CD4-positive, CD25-positive, alpha-beta regulatory T cell (primary cell): ENCODE measurements around the gene CFAP97D2. TPM values are rescaled to one million over a fixed set of nuclear protein-coding genes. Genes with fewer than 3 reads are reported as not detected.
A peak's percentile ranks its signal among the peaks of the same experiment; 100 is the strongest.
"Not testable (repeated sequence)": the region's sequence is repeated elsewhere in the genome, so short reads cannot be mapped to it uniquely, and the experiment has no call there.

Experiments used
- ATAC-seq, 2 donors: fragments of 150-1000 bp; cut with Tn5 transposase; one replicate each; pipeline ENCODE4 v1.10.0; 2021; ENCODE audit warnings: low read depth in 2 of 2, moderate number of reproducible peaks in 2 of 2, moderate library complexity in 1 of 2
- DNase-seq, 3 donors: peaks; one replicate each; pipeline versions ENCODE4 v3.0.0 to v3.0.0-alpha.2; 2012 to 2022; ENCODE audit warnings: mixed read lengths in 1 of 3
- H3K27ac ChIP-seq: one replicate; pipeline ENCODE4 v1.7.0; 2013; ENCODE audit warnings: mild to moderate bottlenecking, low read length; ENCODE audit not compliant: insufficient read depth, poor library complexity, severe bottlenecking
- H3K27me3 ChIP-seq: one replicate; pipeline ENCODE4 v1.7.0; 2013; ENCODE audit warnings: low read length; ENCODE audit not compliant: control insufficient read depth, insufficient read depth
- H3K36me3 ChIP-seq: one replicate; pipeline ENCODE4 v1.7.0; 2013; ENCODE audit warnings: mild to moderate bottlenecking, low read length, moderate library complexity; ENCODE audit not compliant: control insufficient read depth, insufficient read depth
- H3K4me1 ChIP-seq: 2 replicates; pipeline ENCODE4 v1.7.0; 2013; ENCODE audit warnings: mild to moderate bottlenecking, low read length; ENCODE audit not compliant: insufficient read depth, control insufficient read depth, poor library complexity, severe bottlenecking
- H3K4me3 ChIP-seq: one replicate; pipeline ENCODE4 v1.7.0; 2013; ENCODE audit warnings: low read depth, mild to moderate bottlenecking, low read length, moderate library complexity
- H3K9me3 ChIP-seq, 2 experiments: 1 replicate in 1 of 2; 2 replicates in 1 of 2; pipeline ENCODE4 v1.7.0; 2013; ENCODE audit warnings: low read length in 2 of 2, mild to moderate bottlenecking in 1 of 2, moderate library complexity in 1 of 2; ENCODE audit not compliant: control insufficient read depth in 2 of 2
- H3K27ac Mint-ChIP-seq, 3 donors: one replicate each; pipeline ENCODE4 v1.8.0; 2020 to 2022; ENCODE audit warnings: mild to moderate bottlenecking in 3 of 3, mixed read lengths in 3 of 3, moderate library complexity in 2 of 3
- H3K27me3 Mint-ChIP-seq: one replicate; pipeline ENCODE4 v1.8.0; 2022; ENCODE audit warnings: mild to moderate bottlenecking, mixed read lengths
- H3K36me3 Mint-ChIP-seq: one replicate; pipeline ENCODE4 v1.8.0; 2020; ENCODE audit warnings: mixed read lengths
- H3K4me1 Mint-ChIP-seq, 4 donors: one replicate each; pipeline ENCODE4 v1.8.0; 2020 to 2022; ENCODE audit warnings: mixed read lengths in 4 of 4, mild to moderate bottlenecking in 1 of 4
- H3K4me3 Mint-ChIP-seq, 4 donors: one replicate each; pipeline ENCODE4 v1.8.0; 2020 to 2022; ENCODE audit warnings: mild to moderate bottlenecking in 4 of 4, mixed read lengths in 4 of 4, moderate library complexity in 3 of 4
- H3K9me3 Mint-ChIP-seq, 7 donors: one replicate each; pipeline ENCODE4 v1.8.0; 2020 to 2022; ENCODE audit warnings: mixed read lengths in 7 of 7, mild to moderate bottlenecking in 3 of 7, moderate library complexity in 2 of 7
- polyA plus RNA-seq, 4 donors: library from polyadenylated mRNA; unstranded; fragments of 300-500 nt; fragmentation: Illumina TruSeq; gene quantifications; one replicate each; pipeline ENCODE4 v1.2.3, GENCODE V29; 2021
- total RNA-seq: library from RNA; stranded (reverse); gene quantifications from one replicate; pipeline ENCODE4 v1.2.3, GENCODE V29; 2022

CFAP97D2 gene
- total and polyA plus RNA-seq, 5 donors from 2014 or later: 0.22 to 0.86 TPM; not detected in 3

DNA sequence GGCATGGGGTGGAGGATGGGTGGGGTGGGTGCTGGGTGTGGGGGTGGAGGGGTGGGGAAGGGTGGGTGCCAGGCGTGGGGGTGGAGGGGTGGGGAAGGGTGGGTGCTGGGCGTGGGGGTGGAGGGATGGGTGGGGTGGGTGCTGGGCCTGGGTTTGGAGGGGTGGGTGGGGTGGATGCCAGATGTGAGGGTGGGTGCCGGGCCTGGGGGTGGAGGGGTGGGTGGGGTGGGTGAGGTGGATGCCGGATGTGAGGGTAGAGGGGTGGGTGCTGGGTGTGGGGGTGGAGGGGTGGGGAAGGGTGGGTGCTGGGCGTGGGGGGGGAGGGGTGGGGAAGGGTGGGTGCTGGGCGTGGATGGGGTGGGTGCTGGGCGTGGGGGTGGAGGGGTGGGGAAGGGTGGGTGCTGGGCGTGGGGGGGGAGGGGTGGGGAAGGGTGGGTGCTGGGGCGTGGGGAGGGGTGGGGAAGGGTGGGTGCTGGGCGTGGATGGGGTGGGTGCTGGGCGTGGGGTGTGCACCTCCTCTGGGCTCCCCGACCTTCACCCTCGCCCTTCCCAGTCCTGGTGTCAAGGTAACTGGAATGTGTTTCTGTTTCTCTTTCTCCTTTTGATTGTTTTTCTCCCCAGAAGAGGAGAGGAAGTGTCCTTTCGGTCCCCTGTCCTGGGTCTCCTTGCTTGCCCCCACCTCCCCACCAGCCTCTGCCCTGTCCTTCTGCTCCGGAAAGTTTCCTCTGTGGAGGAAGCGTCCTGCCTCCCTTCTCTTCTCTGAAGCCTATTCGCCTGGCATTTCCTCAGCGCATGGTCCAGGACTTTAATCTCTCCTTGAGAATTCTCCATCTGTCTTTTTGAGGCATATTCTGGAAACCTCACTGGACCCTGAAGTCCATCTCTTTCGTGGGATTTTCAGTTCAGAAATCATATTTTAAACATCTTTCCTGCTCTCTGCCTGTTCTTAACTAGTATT is 22.9 kb upstream of the CFAP97D2 start:
- Mint-ChIP-seq H3K27ac (peak overlapping the region; percentile 78 to 95 (median 93)), H3K4me1 (peaks cover 36 to 83% (median 69%) of the 10 kb centered on the region in 4 donors), H3K9me3 (peaks cover 0 to 6% (median 3%) of the 10 kb centered on the region in 7 donors), H3K36me3 (peaks cover 5% of the 10 kb centered on the region), H3K4me3 (peak overlapping the region; percentile 62 to 82 (median 78)), H3K27me3 (peaks cover 11% of the 10 kb centered on the region)
- Histone ChIP-seq H3K27ac (peak overlapping the region; percentile 77), H3K9me3 (no peaks in the 10 kb centered on the region), H3K4me1 (peaks cover 57% of the 10 kb centered on the region), H3K4me3 (peak overlapping the region; percentile 37), H3K27me3 (no peaks in the 10 kb centered on the region), H3K36me3 (no peaks in the 10 kb centered on the region)
- DNase-seq (peak in 1 of 3 donors; percentile 43), ATAC-seq (no peak)

DNA sequence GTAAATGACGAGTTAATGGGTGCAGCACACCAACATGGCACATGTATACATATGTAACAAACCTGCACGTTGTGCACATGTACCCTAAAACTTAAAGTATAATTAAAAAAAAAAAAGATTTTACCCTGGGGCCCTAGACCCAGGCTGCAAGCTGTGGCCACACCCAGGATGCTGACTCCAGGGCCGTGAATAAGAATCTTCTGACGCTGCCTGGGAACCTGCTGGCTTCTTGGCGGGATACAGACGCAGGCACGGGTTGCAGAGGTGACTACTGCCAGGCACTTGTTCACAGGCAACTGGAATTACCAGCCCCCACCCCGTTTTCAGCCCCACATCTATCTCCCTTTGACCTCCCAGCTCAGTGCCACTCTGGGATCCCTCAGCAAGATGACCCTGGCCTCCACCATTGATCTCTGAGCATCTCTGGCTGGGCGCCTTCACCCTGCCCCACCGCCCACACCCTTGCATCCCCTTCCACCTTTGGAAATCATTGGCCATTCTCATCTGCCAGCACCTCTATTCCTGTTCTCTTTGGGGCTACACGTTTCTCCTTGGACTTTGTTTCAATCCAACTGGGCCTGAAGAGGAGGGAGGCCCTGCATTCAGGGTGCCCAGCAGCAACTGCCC is 21.1 kb upstream of the CFAP97D2 start:
- peaks cover 15% of the 10 kb centered on the region for H3K27me3 Mint-ChIP-seq
- peaks cover 0 to 6% (median 3%) of the 10 kb centered on the region in 7 donors for H3K9me3 Mint-ChIP-seq
- peak overlapping the region; percentile 78 to 95 (median 92) for H3K27ac Mint-ChIP-seq
- DNase-seq: peak in 1 of 3 donors; percentile 66
- H3K36me3 ChIP-seq: no peaks in the 10 kb centered on the region
- peaks cover 59% of the 10 kb centered on the region for H3K4me1 ChIP-seq
- ATAC-seq: peak; percentile 49 to 51
- H3K4me3 Mint-ChIP-seq: peak overlapping the region in 3 of 4 donors; percentile 26 to 83 (median 74)
- H3K9me3 ChIP-seq: no peaks in the 10 kb centered on the region
- H3K27me3 ChIP-seq: no peaks in the 10 kb centered on the region
- H3K4me1 Mint-ChIP-seq: peaks cover 39 to 83% (median 69%) of the 10 kb centered on the region in 4 donors
- H3K36me3 Mint-ChIP-seq: peaks cover 5% of the 10 kb centered on the region
- peak overlapping the region; percentile 51 for H3K27ac ChIP-seq
- no peak overlapping the region for H3K4me3 ChIP-seq

DNA sequence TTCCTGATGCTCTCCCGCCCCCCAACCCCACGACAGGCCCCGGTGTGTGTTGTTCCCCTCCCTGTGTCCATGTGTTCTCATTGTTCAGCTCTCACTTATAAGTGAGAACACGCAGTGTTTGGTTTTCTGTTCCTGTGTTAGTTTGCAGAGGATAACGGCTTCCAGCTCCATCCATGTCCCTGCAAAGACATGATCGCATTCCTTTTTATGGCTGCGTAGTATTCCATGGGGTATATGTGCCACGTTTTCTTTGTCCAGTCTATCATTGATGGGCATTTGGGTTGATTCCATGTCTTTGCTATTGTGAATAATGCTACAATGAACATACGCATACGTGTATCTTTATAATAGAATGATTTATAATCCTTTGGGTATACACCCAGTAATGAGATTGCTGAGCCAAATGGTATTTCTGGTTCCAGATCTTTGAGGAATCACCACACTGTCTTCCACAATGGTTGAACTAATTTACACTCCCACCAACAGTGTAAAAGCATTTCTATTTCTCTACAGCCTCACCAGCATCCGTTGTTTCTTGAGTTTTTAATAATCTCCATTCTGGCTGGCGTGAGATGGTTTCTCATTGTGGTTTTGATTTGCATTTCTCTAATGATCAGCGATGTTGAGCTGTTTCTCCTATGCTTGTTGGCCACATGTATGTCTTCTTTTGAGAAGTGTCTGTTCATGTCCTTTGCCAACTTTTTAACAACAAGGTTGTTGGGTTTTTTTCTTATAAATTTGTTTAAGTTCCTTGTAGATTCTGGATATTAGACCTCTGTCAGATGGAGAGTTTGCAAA is 20.0 kb upstream of the CFAP97D2 start:
- H3K4me3 ChIP-seq: peak overlapping the region; percentile 19
- H3K27ac ChIP-seq: peak overlapping the region; percentile 51
- ATAC-seq, H3K9me3 ChIP-seq, H3K9me3 Mint-ChIP-seq, H3K36me3 ChIP-seq, H3K27me3 ChIP-seq, H3K36me3 Mint-ChIP-seq: not testable (repeated sequence)
- Mint-ChIP-seq H3K4me3 (peak overlapping the region; percentile 20 to 83 (median 40)), H3K4me1 (peaks cover 28 to 80% (median 61%) of the 10 kb centered on the region in 4 donors), H3K27ac (peak overlapping the region; percentile 78 to 90 (median 86)), H3K27me3 (peaks cover 10% of the 10 kb centered on the region)
- H3K4me1 ChIP-seq: peaks cover 65% of the 10 kb centered on the region
- DNase-seq: peak in 1 of 3 donors; percentile 49

DNA sequence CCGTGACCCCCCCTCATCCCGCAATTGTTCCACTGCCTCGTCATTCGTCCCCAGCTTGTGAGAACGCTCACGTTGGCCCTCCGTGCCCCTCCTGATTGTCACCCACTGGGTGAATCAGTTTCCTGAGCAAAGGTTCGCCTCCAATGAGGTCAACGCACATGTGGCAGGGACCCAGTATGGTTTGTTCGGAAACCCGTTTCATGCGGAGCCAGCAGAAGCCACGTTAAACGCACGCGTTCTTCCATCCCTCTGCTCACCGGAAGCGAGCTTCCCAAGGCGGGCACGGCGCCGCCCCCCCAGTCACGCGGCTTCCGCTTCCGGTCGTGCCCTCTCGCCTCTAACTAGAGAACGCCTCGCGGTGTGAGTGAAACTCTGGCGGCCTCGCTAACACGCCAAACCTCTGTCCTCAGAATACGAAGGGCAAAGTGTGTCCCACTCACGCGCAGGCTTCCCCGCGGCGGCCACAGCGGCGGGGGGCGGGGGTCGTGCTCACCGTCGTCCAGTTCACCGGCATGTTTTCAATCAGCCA is 18.0 kb upstream of the CFAP97D2 start:
- Mint-ChIP-seq H3K36me3 (no peaks in the 10 kb centered on the region), H3K4me3 (peak overlapping the region in 2 of 4 donors; percentile 81 to 83), H3K27me3 (peaks cover 10% of the 10 kb centered on the region), H3K4me1 (peaks cover 28 to 91% (median 58%) of the 10 kb centered on the region in 4 donors), H3K9me3 (peaks cover 0 to 4% (median 0%) of the 10 kb centered on the region in 7 donors), H3K27ac (peak overlapping the region; percentile 27 to 100 (median 96))
- Histone ChIP-seq H3K27me3 (no peaks in the 10 kb centered on the region), H3K36me3 (no peaks in the 10 kb centered on the region), H3K4me1 (peaks cover 59% of the 10 kb centered on the region), H3K9me3 (no peaks in the 10 kb centered on the region), H3K4me3 (no peak overlapping the region), H3K27ac (no peak overlapping the region)
- ATAC-seq (no peak), DNase-seq (no peak)

DNA sequence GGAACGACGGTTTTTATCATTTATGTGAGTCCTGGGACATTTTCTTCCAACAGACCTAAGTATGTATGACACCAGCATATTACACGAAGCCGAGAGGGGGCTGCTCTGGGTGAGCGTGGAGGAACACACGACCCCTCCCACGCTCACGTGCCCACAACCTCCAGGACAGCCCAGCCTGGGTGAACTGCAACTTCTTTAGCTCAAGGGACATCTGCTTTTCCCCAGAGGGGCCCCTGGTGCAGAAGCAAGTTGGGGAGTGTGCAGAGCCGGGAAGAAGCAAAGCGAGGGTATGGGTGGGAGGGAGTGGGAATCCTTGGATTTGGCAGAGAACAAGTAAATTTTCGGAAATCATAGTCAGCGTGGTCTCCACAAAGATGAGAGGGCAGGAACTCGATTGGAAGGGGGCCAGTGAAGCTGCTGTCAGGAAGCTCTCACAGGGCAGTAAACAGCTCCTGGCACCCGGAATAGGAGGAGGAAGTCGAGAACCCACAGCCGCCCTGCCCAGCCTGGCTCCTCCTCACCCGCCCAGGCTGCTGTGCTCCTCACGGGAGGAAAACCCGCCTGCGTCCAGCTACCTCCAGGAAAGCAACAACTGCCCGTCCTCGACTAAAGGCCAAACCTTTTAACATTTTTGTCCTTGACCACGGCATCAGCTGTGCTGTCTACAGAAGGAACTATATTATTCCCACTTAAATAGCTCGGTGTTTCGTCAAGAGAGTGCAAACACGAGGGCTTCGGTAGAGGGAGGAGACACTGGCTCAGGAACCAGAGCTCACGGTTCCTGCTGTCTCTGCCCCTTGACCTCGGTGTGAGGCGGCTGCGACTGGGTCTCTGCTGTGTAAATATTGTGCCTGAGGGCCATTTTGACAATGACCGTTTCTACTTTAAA is 17.2 kb upstream of the CFAP97D2 start:
- H3K4me1 Mint-ChIP-seq: peaks cover 23 to 91% (median 52%) of the 10 kb centered on the region in 4 donors
- peak in 2 of 3 donors; percentile 24 to 56 for DNase-seq
- peak overlapping the region; percentile 91 to 100 (median 96) for H3K27ac Mint-ChIP-seq
- Histone ChIP-seq H3K9me3 (no peaks in the 10 kb centered on the region), H3K4me1 (peaks cover 53% of the 10 kb centered on the region), H3K27ac (peak overlapping the region; percentile 67), H3K27me3 (no peaks in the 10 kb centered on the region), H3K36me3 (no peaks in the 10 kb centered on the region), H3K4me3 (peak overlapping the region; percentile 58)
- peaks cover 10% of the 10 kb centered on the region for H3K27me3 Mint-ChIP-seq
- peaks cover 0 to 2% (median 0%) of the 10 kb centered on the region in 7 donors for H3K9me3 Mint-ChIP-seq
- peak overlapping the region; percentile 74 to 85 (median 82) for H3K4me3 Mint-ChIP-seq
- ATAC-seq: peak; percentile 58 to 67
- no peaks in the 10 kb centered on the region for H3K36me3 Mint-ChIP-seq

DNA sequence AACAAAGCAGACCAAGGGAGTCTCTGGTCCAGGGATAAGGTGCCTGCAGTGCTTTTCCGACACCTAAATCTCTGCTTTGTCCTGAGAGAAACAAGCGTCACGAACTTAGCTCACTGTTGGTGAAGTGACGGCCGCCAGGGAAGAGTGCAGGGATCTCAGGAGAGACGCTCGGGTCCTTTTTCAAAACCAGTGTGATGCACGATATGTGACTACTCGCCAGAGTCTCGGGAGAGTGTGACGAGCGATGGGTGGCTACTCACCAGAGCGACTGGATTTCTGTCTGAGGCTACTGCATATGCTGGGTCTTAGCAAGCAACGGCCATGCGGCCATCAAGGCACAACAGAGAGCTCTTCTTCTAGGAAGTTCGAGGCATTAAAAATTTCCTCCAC is 16.5 kb upstream of the CFAP97D2 start:
- Mint-ChIP-seq H3K27ac (peak overlapping the region; percentile 38 to 96 (median 91)), H3K4me1 (peaks cover 30 to 91% (median 54%) of the 10 kb centered on the region in 4 donors), H3K4me3 (peak overlapping the region in 3 of 4 donors; percentile 81 to 85 (median 83)), H3K9me3 (peaks cover 0 to 2% (median 0%) of the 10 kb centered on the region in 7 donors), H3K27me3 (peaks cover 15% of the 10 kb centered on the region), H3K36me3 (no peaks in the 10 kb centered on the region)
- peaks cover 46% of the 10 kb centered on the region for H3K4me1 ChIP-seq
- H3K9me3 ChIP-seq: no peaks in the 10 kb centered on the region
- H3K4me3 ChIP-seq: peak overlapping the region; percentile 58
- DNase-seq (no peak), ATAC-seq (no peak)
- H3K27me3 ChIP-seq: no peaks in the 10 kb centered on the region
- no peaks in the 10 kb centered on the region for H3K36me3 ChIP-seq
- peak overlapping the region; percentile 6 for H3K27ac ChIP-seq
